Testis (tissue), 2 donors: Measurements from ENCODE around the gene PSMB2.

Experiments used
- CTCF ChIP-seq, 3 experiments: fragments of 450-650 bp in 2 of 3; fragments of 200-600 bp in 1 of 3; sonication (generic) in 1 of 3; IDR thresholded peaks; one replicate each; pipeline ENCODE4 v1.5.1; 2016 to 2019; ENCODE audit warnings: antibody characterized with exemption in 3 of 3, mild to moderate bottlenecking in 2 of 3, moderate library complexity in 1 of 3
- POLR2A ChIP-seq: fragments of 450-650 bp; IDR thresholded peaks from one replicate; pipeline ENCODE4 v1.6.1; 2017; ENCODE audit warnings: antibody characterized with exemption, mild to moderate bottlenecking, moderate library complexity

GRCh38 chr1:35622510-35623178 is 18.7 kb downstream of the PSMB2 start:
- TF ChIP-seq CTCF (IDR thresholded peaks at IDR 0.05) (no peak), POLR2A (no peak)
